Vagina (tissue), 2 donors: Measurements from ENCODE around the gene OSBPL1A. TPM values are rescaled to one million over a fixed set of nuclear protein-coding genes. Genes with fewer than 3 reads are reported as not detected.

Experiments
- DNase-seq, 2 donors: peaks; one replicate each; pipeline ENCODE4 v3.0.0-alpha.2; 2017; ENCODE audit errors: extremely low spot score in 2 of 2
- H3K27ac ChIP-seq: fragments of 200-600 bp; sonication (generic); one replicate; pipeline ENCODE4 v1.5.1; 2019
- H3K27me3 ChIP-seq: fragments of 200-600 bp; sonication (generic); one replicate; pipeline ENCODE4 v1.5.1; 2019
- H3K36me3 ChIP-seq, 2 donors: fragments of 200-600 bp; sonication (generic); one replicate each; pipeline ENCODE4 v1.5.1; 2017 to 2019
- H3K4me1 ChIP-seq: fragments of 200-600 bp; sonication (generic); one replicate; pipeline ENCODE4 v1.5.1; 2019
- H3K4me3 ChIP-seq, 2 donors: fragments of 200-600 bp; sonication (generic); 1 replicate in 1 of 2; 2 replicates in 1 of 2; pipeline ENCODE4 v1.5.1; 2016 to 2019
- H3K9me3 ChIP-seq: fragments of 200-600 bp; sonication (generic); one replicate; pipeline ENCODE4 v1.5.1; 2019
- POLR2A ChIP-seq, 2 donors: fragments of 450-650 bp; IDR thresholded peaks; one replicate each; pipeline ENCODE4 v1.6.1; 2017; ENCODE audit warnings: antibody characterized with exemption in 2 of 2, mild to moderate bottlenecking in 2 of 2, moderate library complexity in 2 of 2
- POLR2AphosphoS5 ChIP-seq, 2 donors: sonication (generic); formaldehyde crosslinking; IDR thresholded peaks; one replicate each; pipeline ENCODE4 v1.9.0; 2017; ENCODE audit warnings: antibody characterized with exemption in 2 of 2, mild to moderate bottlenecking in 2 of 2, low read depth in 1 of 2; ENCODE audit not compliant: insufficient read depth in 1 of 2
- intact Hi-C: fragments of 100-400 bp; cut with DNase I; formaldehyde crosslinking; loops from one replicate; pipeline ENCODE4 v1.15.1; 2023
- total RNA-seq: library from RNA; depleted of rRNA; stranded (reverse); fragments of >200 nt; gene quantifications from one replicate; pipeline ENCODE4 v1.2.3, GENCODE V29; 2016
- TF ChIP-seq, protein P1 (sequence below), 3 experiments: fragments of 450-650 bp in 2 of 3; fragments of 200-600 bp in 1 of 3; sonication (generic) in 1 of 3; IDR thresholded peaks; one replicate each; pipeline ENCODE4 v1.5.1; 2017 to 2019; ENCODE audit warnings: antibody characterized with exemption in 3 of 3, mild to moderate bottlenecking in 2 of 3, moderate library complexity in 2 of 3

The OSBPL1A gene
- total RNA-seq, 1 donor from 2014 or later, result 33.9 TPM

DNA sequence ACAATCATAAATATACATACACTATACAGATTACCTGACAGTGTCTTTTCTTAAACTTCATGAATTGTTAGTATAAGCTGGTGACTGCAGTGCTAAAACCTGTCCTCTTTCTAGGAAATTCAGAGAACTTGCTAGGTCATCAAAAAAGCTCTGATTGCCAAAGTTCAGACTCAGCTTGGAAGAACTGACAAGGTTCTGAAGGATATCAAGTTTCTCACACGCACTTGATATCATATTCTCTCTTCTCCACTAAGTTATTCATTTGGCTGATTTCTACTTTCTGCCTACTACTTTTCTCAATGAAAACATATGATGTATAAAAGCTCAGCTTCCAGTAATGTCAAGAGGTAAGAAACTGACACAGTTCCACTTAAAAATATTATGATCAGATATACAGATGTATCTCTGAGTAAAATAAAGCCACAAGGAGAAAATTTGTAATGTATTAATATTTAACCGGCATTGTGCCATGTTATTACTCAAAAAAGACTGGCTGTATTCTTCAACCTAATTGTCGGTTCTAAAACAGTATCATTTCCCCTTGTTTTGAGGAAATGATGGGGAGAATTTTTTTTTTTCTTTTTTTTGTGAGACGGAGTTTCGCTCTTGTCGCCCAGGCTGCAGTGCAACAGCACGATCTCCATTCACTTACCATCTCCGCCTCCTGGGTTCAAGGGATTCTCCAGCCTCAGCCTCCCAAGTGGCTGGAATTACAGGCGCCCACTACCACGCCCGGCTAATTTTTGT lies 2.4 kb downstream of the OSBPL1A start:
- Histone ChIP-seq H3K27me3 (no peaks in the 10 kb centered on the region), H3K36me3 (no peaks in the 10 kb centered on the region), H3K9me3 (no peaks in the 10 kb centered on the region), H3K4me3 (no peak overlapping the region), H3K27ac (no peak overlapping the region), H3K4me1 (peaks cover 28% of the 10 kb centered on the region)
- intact Hi-C loops, result no loop called here
- DNase-seq, result no peak
- no peak for TF ChIP-seq POLR2AphosphoS5 (IDR thresholded peaks at IDR 0.05; ENCODE audit: insufficient read depth in 1 of 2, low read depth in 1 of 2)
- TF ChIP-seq, protein P1, sequence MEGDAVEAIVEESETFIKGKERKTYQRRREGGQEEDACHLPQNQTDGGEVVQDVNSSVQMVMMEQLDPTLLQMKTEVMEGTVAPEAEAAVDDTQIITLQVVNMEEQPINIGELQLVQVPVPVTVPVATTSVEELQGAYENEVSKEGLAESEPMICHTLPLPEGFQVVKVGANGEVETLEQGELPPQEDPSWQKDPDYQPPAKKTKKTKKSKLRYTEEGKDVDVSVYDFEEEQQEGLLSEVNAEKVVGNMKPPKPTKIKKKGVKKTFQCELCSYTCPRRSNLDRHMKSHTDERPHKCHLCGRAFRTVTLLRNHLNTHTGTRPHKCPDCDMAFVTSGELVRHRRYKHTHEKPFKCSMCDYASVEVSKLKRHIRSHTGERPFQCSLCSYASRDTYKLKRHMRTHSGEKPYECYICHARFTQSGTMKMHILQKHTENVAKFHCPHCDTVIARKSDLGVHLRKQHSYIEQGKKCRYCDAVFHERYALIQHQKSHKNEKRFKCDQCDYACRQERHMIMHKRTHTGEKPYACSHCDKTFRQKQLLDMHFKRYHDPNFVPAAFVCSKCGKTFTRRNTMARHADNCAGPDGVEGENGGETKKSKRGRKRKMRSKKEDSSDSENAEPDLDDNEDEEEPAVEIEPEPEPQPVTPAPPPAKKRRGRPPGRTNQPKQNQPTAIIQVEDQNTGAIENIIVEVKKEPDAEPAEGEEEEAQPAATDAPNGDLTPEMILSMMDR (IDR thresholded peaks at IDR 0.05), result no peak
- TF ChIP-seq POLR2A (IDR thresholded peaks at IDR 0.05), result no peak

DNA sequence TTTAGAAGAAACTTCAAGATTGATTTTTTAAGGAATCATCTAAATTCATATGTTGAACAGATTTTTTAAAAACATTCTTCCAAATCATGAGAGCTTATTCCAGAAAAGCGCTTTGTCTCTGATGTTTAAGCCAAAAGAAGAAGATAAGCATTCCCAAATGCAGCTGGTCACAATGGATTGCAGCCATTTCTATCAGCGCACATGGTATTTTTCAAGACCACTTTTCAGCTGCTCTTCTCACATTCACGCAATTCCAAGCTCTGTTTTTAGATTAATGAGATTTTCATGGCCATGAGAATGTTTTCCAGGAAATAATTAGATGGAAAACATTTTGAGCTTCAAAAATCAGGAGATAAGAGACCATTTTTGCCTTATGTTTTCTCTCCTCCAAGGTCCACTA lies 8.7 kb downstream of the OSBPL1A start:
- H3K27ac ChIP-seq, result no peak overlapping the region
- DNase-seq, result no peak
- intact Hi-C loops, result no loop called here
- TF ChIP-seq POLR2A (IDR thresholded peaks at IDR 0.05) (no peak), POLR2AphosphoS5 (IDR thresholded peaks at IDR 0.05; ENCODE audit: insufficient read depth in 1 of 2, low read depth in 1 of 2) (no peak)
- TF ChIP-seq, protein P1 (IDR thresholded peaks at IDR 0.05), result no peak
- H3K9me3 ChIP-seq, result no peaks in the 10 kb centered on the region
- no peaks in the 10 kb centered on the region for H3K36me3 ChIP-seq
- no peaks in the 10 kb centered on the region for H3K27me3 ChIP-seq
- no peaks in the 10 kb centered on the region for H3K4me1 ChIP-seq
- H3K4me3 ChIP-seq, result no peak overlapping the region

DNA sequence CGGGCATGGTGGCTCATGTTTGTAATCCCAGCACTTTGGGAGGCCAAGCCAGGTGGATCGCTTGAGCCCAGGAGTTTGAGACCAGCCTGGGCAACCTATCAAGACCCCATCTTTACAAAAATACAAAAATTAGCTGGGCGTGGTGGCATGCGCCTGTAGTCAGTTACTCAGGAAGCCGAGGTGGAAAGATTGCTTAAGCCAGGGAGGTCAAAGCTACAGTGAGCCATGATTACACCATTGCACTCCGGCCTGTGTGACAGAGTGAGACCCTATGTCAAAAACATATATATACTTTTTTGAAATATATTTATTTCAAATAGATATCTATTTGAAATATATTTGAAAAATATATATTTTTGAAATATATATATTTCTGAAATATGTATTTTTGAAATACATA lies 10.9 kb downstream of the OSBPL1A start:
- Histone ChIP-seq H3K4me1 (no peaks in the 10 kb centered on the region), H3K9me3 (no peaks in the 10 kb centered on the region), H3K4me3 (no peak overlapping the region), H3K27me3 (no peaks in the 10 kb centered on the region), H3K27ac (no peak overlapping the region), H3K36me3 (no peaks in the 10 kb centered on the region)
- TF ChIP-seq, protein P1 (IDR thresholded peaks at IDR 0.05), result no peak
- no peak for TF ChIP-seq POLR2A (IDR thresholded peaks at IDR 0.05)
- no peak for TF ChIP-seq POLR2AphosphoS5 (IDR thresholded peaks at IDR 0.05; ENCODE audit: insufficient read depth in 1 of 2, low read depth in 1 of 2)
- intact Hi-C loops, result no loop called here
- DNase-seq, result no peak

DNA sequence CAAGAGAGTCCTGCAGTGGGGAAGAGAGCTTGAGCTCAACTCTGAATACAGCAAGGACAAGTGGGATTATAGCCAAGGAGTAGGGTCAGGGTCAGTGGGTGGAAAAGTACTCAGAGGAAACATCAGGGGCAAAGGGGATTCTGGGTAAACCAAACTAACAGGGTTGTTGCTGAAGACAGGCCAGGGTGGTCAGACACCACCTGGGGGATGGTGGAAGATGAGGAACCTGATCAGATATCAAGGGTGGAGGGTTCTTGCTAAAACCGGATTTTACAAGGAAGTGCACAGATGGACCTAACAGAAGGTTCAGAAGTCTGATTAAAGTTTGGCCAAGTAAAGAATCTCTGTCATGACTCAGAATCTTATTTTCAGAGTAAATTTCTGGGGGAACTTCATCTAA lies 16.5 kb downstream of the OSBPL1A start:
- Histone ChIP-seq H3K4me1 (no peaks in the 10 kb centered on the region), H3K9me3 (no peaks in the 10 kb centered on the region), H3K36me3 (peaks cover 0 to 6% of the 10 kb centered on the region in 2 donors), H3K27me3 (no peaks in the 10 kb centered on the region), H3K4me3 (no peak overlapping the region), H3K27ac (no peak overlapping the region)
- TF ChIP-seq POLR2AphosphoS5 (IDR thresholded peaks at IDR 0.05; ENCODE audit: insufficient read depth in 1 of 2, low read depth in 1 of 2) (no peak), POLR2A (IDR thresholded peaks at IDR 0.05) (no peak)
- TF ChIP-seq, protein P1 (IDR thresholded peaks at IDR 0.05), result no peak
- intact Hi-C loops, result no loop called here
- DNase-seq, result no peak

DNA sequence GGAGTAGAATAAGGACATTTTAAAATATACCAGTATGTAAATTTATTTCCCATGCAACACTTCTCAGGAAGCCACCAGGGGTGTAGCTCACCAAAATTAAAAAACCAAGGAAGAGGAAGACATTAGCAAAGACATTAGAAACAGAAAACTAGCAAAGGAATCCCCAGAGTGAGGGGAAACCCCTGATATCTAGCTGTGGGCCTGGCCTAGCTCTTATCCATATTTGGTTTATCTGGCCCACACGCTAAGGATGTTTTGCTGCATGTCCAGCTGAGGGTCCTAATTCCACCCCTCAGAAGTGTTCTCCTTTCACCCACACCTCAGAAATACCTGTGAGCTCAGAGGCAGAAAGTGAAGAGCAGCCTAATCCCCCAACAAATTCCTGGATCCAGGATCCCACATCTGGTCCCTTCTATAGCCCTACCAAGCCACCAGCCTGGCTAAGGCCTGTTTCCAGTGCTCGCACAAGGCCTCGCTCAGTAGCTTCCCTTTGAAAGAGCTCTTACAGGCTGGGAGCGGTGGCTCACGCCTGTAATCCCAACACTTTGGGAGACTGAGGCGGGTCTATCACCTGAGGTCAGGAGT lies 17.4 kb downstream of the OSBPL1A start:
- TF ChIP-seq POLR2AphosphoS5 (IDR thresholded peaks at IDR 0.05; ENCODE audit: insufficient read depth in 1 of 2, low read depth in 1 of 2) (no peak), POLR2A (IDR thresholded peaks at IDR 0.05) (no peak)
- TF ChIP-seq, protein P1 (IDR thresholded peaks at IDR 0.05), result no peak
- intact Hi-C loops, result no loop called here
- Histone ChIP-seq H3K4me1 (no peaks in the 10 kb centered on the region), H3K9me3 (no peaks in the 10 kb centered on the region), H3K36me3 (peaks cover 0 to 14% of the 10 kb centered on the region in 2 donors), H3K27ac (no peak overlapping the region), H3K27me3 (no peaks in the 10 kb centered on the region), H3K4me3 (no peak overlapping the region)
- DNase-seq, result no peak
